ENCODE results near the gene CD2.

Gene CD2

GRCh38 chr1:116762281-116762680 lies 8.1 kb downstream of the CD2 start:
- no peaks in the 10 kb centered on the region for H3K79me2 ChIP-seq (ENCODE audit: insufficient read depth, low read length)
- H3K4me2 ChIP-seq (ENCODE audit: low read depth, low read length, poor library complexity, severe bottlenecking) = no peak overlapping the region
- no peaks in the 10 kb centered on the region for H4K20me1 ChIP-seq (ENCODE audit: insufficient read depth, low read length, poor library complexity, severe bottlenecking)
- no peaks in the 10 kb centered on the region for H3K9me3 ChIP-seq (ENCODE audit: insufficient read depth, low read depth, low read length)
- H3K9me2 ChIP-seq (replicated peaks; ENCODE audit: low read depth, low read length) = no peaks in the 10 kb centered on the region
- H3K9ac ChIP-seq (ENCODE audit: low read depth, low read length, poor library complexity, severe bottlenecking) = no peak overlapping the region
- H2AFZ ChIP-seq (ENCODE audit: low read length) = no peak overlapping the region
- no peak overlapping the region for H3K4me3 ChIP-seq (ENCODE audit: low read length, poor library complexity, severe bottlenecking)
- no peaks in the 10 kb centered on the region for H3K27me3 ChIP-seq (ENCODE audit: insufficient read depth, low read length, poor library complexity, severe bottlenecking)
- no peak for TF ChIP-seq EZH2phosphoT487 (IDR thresholded peaks at IDR 0.05; ENCODE audit: borderline replicate concordance)
- TF ChIP-seq CTCF (conservative IDR thresholded peaks at IDR 0.05; ENCODE audit: low read length) = no peak
- peaks cover 18% of the 10 kb centered on the region for H3K4me1 ChIP-seq (ENCODE audit: insufficient read depth, low read length, poor library complexity, severe bottlenecking)
- H3K36me3 ChIP-seq (ENCODE audit: insufficient read depth, low read length) = no peaks in the 10 kb centered on the region
- H3F3A ChIP-seq (ENCODE audit: low read depth) = no peaks in the 10 kb centered on the region

- Histone ChIP-seq H4K20me1 (ENCODE audit: insufficient read depth, low read length, poor library complexity, severe bottlenecking) (no peaks in the 10 kb centered on the region), H3K4me3 (ENCODE audit: low read length, poor library complexity, severe bottlenecking) (no peak overlapping the region), H3K9me3 (ENCODE audit: insufficient read depth, low read depth, low read length) (no peaks in the 10 kb centered on the region), H3K4me2 (ENCODE audit: low read depth, low read length, poor library complexity, severe bottlenecking) (no peak overlapping the region), H3K9me2 (replicated peaks; ENCODE audit: low read depth, low read length) (no peaks in the 10 kb centered on the region), H3K9ac (ENCODE audit: low read depth, low read length, poor library complexity, severe bottlenecking) (no peak overlapping the region), H3K79me2 (ENCODE audit: insufficient read depth, low read length) (no peaks in the 10 kb centered on the region), H3K27me3 (ENCODE audit: insufficient read depth, low read length, poor library complexity, severe bottlenecking) (no peaks in the 10 kb centered on the region), H2AFZ (ENCODE audit: low read length) (peak overlapping the region; percentile 50), H3K4me1 (ENCODE audit: insufficient read depth, low read length, poor library complexity, severe bottlenecking) (peaks cover 22% of the 10 kb centered on the region), H3K36me3 (ENCODE audit: insufficient read depth, low read length) (no peaks in the 10 kb centered on the region), H3F3A (ENCODE audit: low read depth) (no peaks in the 10 kb centered on the region)
- TF ChIP-seq CTCF (conservative IDR thresholded peaks at IDR 0.05; ENCODE audit: low read length) = no peak
- no peak for TF ChIP-seq EZH2phosphoT487 (IDR thresholded peaks at IDR 0.05; ENCODE audit: borderline replicate concordance)
These were observed 8.5 kb downstream of the CD2 start for GRCh38 chr1:116762781-116763115.

- H3K9me2 ChIP-seq (replicated peaks; ENCODE audit: low read depth, low read length) = no peaks in the 10 kb centered on the region
These were observed 9.0 kb downstream of the CD2 start for GRCh38 chr1:116763116-116763786.

More at GRCh38 chr1:116763116-116763786, 9.0 kb downstream of the CD2 start:
- Histone ChIP-seq H2AFZ (ENCODE audit: low read length) (peak overlapping the region; percentile 50), H3K9me3 (ENCODE audit: insufficient read depth, low read depth, low read length) (no peaks in the 10 kb centered on the region), H3K36me3 (ENCODE audit: insufficient read depth, low read length) (no peaks in the 10 kb centered on the region), H3K4me1 (ENCODE audit: insufficient read depth, low read length, poor library complexity, severe bottlenecking) (peaks cover 27% of the 10 kb centered on the region), H3K4me2 (ENCODE audit: low read depth, low read length, poor library complexity, severe bottlenecking) (no peak overlapping the region), H3K27me3 (ENCODE audit: insufficient read depth, low read length, poor library complexity, severe bottlenecking) (no peaks in the 10 kb centered on the region), H3F3A (ENCODE audit: low read depth) (no peaks in the 10 kb centered on the region), H4K20me1 (ENCODE audit: insufficient read depth, low read length, poor library complexity, severe bottlenecking) (no peaks in the 10 kb centered on the region), H3K79me2 (ENCODE audit: insufficient read depth, low read length) (no peaks in the 10 kb centered on the region), H3K9ac (ENCODE audit: low read depth, low read length, poor library complexity, severe bottlenecking) (no peak overlapping the region), H3K4me3 (ENCODE audit: low read length, poor library complexity, severe bottlenecking) (no peak overlapping the region)
- TF ChIP-seq EZH2phosphoT487 (IDR thresholded peaks at IDR 0.05; ENCODE audit: borderline replicate concordance) (no peak), CTCF (conservative IDR thresholded peaks at IDR 0.05; ENCODE audit: low read length) (no peak)

Measured in Loucy (cell line).